Measurements from ENCODE around the gene FAM156A. TPM values are rescaled to one million over a fixed set of nuclear protein-coding genes. Genes with fewer than 3 reads are reported as not detected.
"Not testable (repeated sequence)": the region's sequence is repeated elsewhere in the genome, so short reads cannot be mapped to it uniquely, and the experiment has no call there.

FAM156A gene
- total and polyA plus RNA-seq, 2 experiments from 2014 or later = 5.2 to 16.3 TPM

GRCh38 chrX:52974336-52974992 lies 16.1 kb upstream of the FAM156A start:
- H3K9me2 ChIP-seq (ENCODE audit: insufficient read depth); H3K4me1 ChIP-seq (ENCODE audit: insufficient read depth); ATAC-seq; H3F3A ChIP-seq (replicated peaks; ENCODE audit: low read depth); H3K27ac ChIP-seq (ENCODE audit: low read depth); H3K27me3 ChIP-seq (ENCODE audit: insufficient read depth); H3K4me1 Mint-ChIP-seq; H2AFZ ChIP-seq; DNase-seq (ENCODE audit: low spot score); H3K27ac Mint-ChIP-seq; H3K4me3 Mint-ChIP-seq; H4K20me1 ChIP-seq (replicated peaks; ENCODE audit: insufficient read depth); H3K4me3 ChIP-seq; H3K79me2 ChIP-seq (replicated peaks; ENCODE audit: insufficient read depth); H3K36me3 ChIP-seq (ENCODE audit: insufficient read depth); H3K4me2 ChIP-seq; H3K27me3 Mint-ChIP-seq (ENCODE audit: insufficient read depth, low read depth, poor library complexity); H3K9me3 Mint-ChIP-seq; H3K36me3 Mint-ChIP-seq (ENCODE audit: low read depth): not testable (repeated sequence)

GRCh38 chrX:52967922-52968321 lies 9.6 kb upstream of the FAM156A start:
- not testable (repeated sequence) for H2AFZ ChIP-seq; H3K4me2 ChIP-seq; H4K20me1 ChIP-seq (replicated peaks; ENCODE audit: insufficient read depth); H3K4me1 ChIP-seq (ENCODE audit: insufficient read depth); H3K4me1 Mint-ChIP-seq; H3K27ac Mint-ChIP-seq; H3K36me3 ChIP-seq (ENCODE audit: insufficient read depth); H3K27ac ChIP-seq (ENCODE audit: low read depth); DNase-seq (ENCODE audit: low spot score); H3K9me2 ChIP-seq (ENCODE audit: insufficient read depth); H3F3A ChIP-seq (replicated peaks; ENCODE audit: low read depth); H3K36me3 Mint-ChIP-seq (ENCODE audit: low read depth); H3K27me3 ChIP-seq (ENCODE audit: insufficient read depth); H3K79me2 ChIP-seq (replicated peaks; ENCODE audit: insufficient read depth); H3K4me3 Mint-ChIP-seq; ATAC-seq; H3K27me3 Mint-ChIP-seq (ENCODE audit: insufficient read depth, low read depth, poor library complexity); H3K4me3 ChIP-seq; H3K9me3 Mint-ChIP-seq

GRCh38 chrX:52966993-52967738 lies 8.8 kb upstream of the FAM156A start:
- H3K9me2 ChIP-seq (ENCODE audit: insufficient read depth); H3K27ac Mint-ChIP-seq; DNase-seq (ENCODE audit: low spot score); H4K20me1 ChIP-seq (replicated peaks; ENCODE audit: insufficient read depth); H3F3A ChIP-seq (replicated peaks; ENCODE audit: low read depth); H3K4me3 Mint-ChIP-seq; H3K4me3 ChIP-seq; H3K79me2 ChIP-seq (replicated peaks; ENCODE audit: insufficient read depth); H3K27me3 ChIP-seq (ENCODE audit: insufficient read depth); H2AFZ ChIP-seq; ATAC-seq; H3K4me1 ChIP-seq (ENCODE audit: insufficient read depth); H3K36me3 ChIP-seq (ENCODE audit: insufficient read depth); H3K36me3 Mint-ChIP-seq (ENCODE audit: low read depth); H3K27ac ChIP-seq (ENCODE audit: low read depth); H3K4me1 Mint-ChIP-seq; H3K27me3 Mint-ChIP-seq (ENCODE audit: insufficient read depth, low read depth, poor library complexity); H3K9me3 Mint-ChIP-seq; H3K4me2 ChIP-seq: not testable (repeated sequence)

GRCh38 chrX:52958961-52959360 lies 643 bp upstream of the FAM156A start:
- H3K9me2 ChIP-seq (ENCODE audit: insufficient read depth); H3K79me2 ChIP-seq (replicated peaks; ENCODE audit: insufficient read depth); H4K20me1 ChIP-seq (replicated peaks; ENCODE audit: insufficient read depth); H3K4me1 ChIP-seq (ENCODE audit: insufficient read depth); H3K4me3 Mint-ChIP-seq; H3K4me3 ChIP-seq; H3K27ac ChIP-seq (ENCODE audit: low read depth); H3K4me2 ChIP-seq; H3F3A ChIP-seq (replicated peaks; ENCODE audit: low read depth); H3K27me3 Mint-ChIP-seq (ENCODE audit: insufficient read depth, low read depth, poor library complexity); H3K36me3 Mint-ChIP-seq (ENCODE audit: low read depth); H3K4me1 Mint-ChIP-seq; H3K27ac Mint-ChIP-seq; H3K9me3 Mint-ChIP-seq; H3K36me3 ChIP-seq (ENCODE audit: insufficient read depth); H3K27me3 ChIP-seq (ENCODE audit: insufficient read depth); DNase-seq (ENCODE audit: low spot score); ATAC-seq; H2AFZ ChIP-seq: not testable (repeated sequence)

GRCh38 chrX:52949884-52950283 lies 8.4 kb downstream of the FAM156A start:
- not testable (repeated sequence) for H3K4me1 Mint-ChIP-seq; H3K27me3 Mint-ChIP-seq (ENCODE audit: insufficient read depth, low read depth, poor library complexity); H4K20me1 ChIP-seq (replicated peaks; ENCODE audit: insufficient read depth); H3K27ac Mint-ChIP-seq; H3K4me3 ChIP-seq; DNase-seq (ENCODE audit: low spot score); ATAC-seq; H3K4me3 Mint-ChIP-seq; H3K79me2 ChIP-seq (replicated peaks; ENCODE audit: insufficient read depth); H3K4me1 ChIP-seq (ENCODE audit: insufficient read depth); H3K36me3 Mint-ChIP-seq (ENCODE audit: low read depth); H3K9me2 ChIP-seq (ENCODE audit: insufficient read depth); H3K4me2 ChIP-seq; H3K36me3 ChIP-seq (ENCODE audit: insufficient read depth); H3F3A ChIP-seq (replicated peaks; ENCODE audit: low read depth); H3K9me3 Mint-ChIP-seq; H3K27ac ChIP-seq (ENCODE audit: low read depth); H2AFZ ChIP-seq; H3K27me3 ChIP-seq (ENCODE audit: insufficient read depth)

- not testable (repeated sequence) for H4K20me1 ChIP-seq (replicated peaks; ENCODE audit: insufficient read depth); H3K79me2 ChIP-seq (replicated peaks; ENCODE audit: insufficient read depth); H3K4me1 Mint-ChIP-seq; ATAC-seq; H3K9me2 ChIP-seq (ENCODE audit: insufficient read depth); H3K4me3 ChIP-seq; DNase-seq (ENCODE audit: low spot score); H3K27me3 Mint-ChIP-seq (ENCODE audit: insufficient read depth, low read depth, poor library complexity); H3K4me3 Mint-ChIP-seq; H3K36me3 Mint-ChIP-seq (ENCODE audit: low read depth); H3F3A ChIP-seq (replicated peaks; ENCODE audit: low read depth); H3K4me2 ChIP-seq; H3K36me3 ChIP-seq (ENCODE audit: insufficient read depth); H3K27me3 ChIP-seq (ENCODE audit: insufficient read depth); H3K27ac ChIP-seq (ENCODE audit: low read depth); H3K4me1 ChIP-seq (ENCODE audit: insufficient read depth); H2AFZ ChIP-seq; H3K27ac Mint-ChIP-seq; H3K9me3 Mint-ChIP-seq
Measured at GRCh38 chrX:52949325-52949724, 9.0 kb downstream of the FAM156A start.

Data from GM23338 (cell line).